NCI-H526 (cell line): ENCODE data around the gene STUB1.

Source experiments
- DNase-seq, 2 experiments: peaks; one replicate each; lab custom pipeline; 2025; lab: John Stamatoyannopoulos, UW

Gene STUB1

GRCh38 chr16:667113-667779 is 13.0 kb upstream of the STUB1 start:
- no peak for DNase-seq

- peak; percentile 68 to 92 for DNase-seq
Measured at GRCh38 chr16:667780-668518, 12.3 kb upstream of the STUB1 start, which contains the start of gene RHOT2. Gene RHOT2 (plus strand): TSS chr16:668132. CDS start chr16:668200, 68 bp downstream.

- DNase-seq = no peak
Measured at GRCh38 chr16:668519-669171, 11.6 kb upstream of the STUB1 start.

- no peak for DNase-seq
Measured at GRCh38 chr16:669666-670065, 10.5 kb upstream of the STUB1 start.

GRCh38 chr16:670485-671352 is 9.5 kb upstream of the STUB1 start:
- DNase-seq = no peak

- no peak for DNase-seq
Measured at GRCh38 chr16:671353-672131, 8.7 kb upstream of the STUB1 start.

- no peak for DNase-seq
Measured at GRCh38 chr16:672371-672770, 7.8 kb upstream of the STUB1 start.

- no peak for DNase-seq
Measured at GRCh38 chr16:672851-673250, 7.4 kb upstream of the STUB1 start.

- DNase-seq = no peak
Measured at GRCh38 chr16:673399-673991, 6.7 kb upstream of the STUB1 start.

GRCh38 chr16:674214-674881 is 5.9 kb upstream of the STUB1 start:
- no peak for DNase-seq

- no peak for DNase-seq
Measured at GRCh38 chr16:674968-675883, 5.0 kb upstream of the STUB1 start, which contains the start of gene RHBDL1. Gene RHBDL1 (plus strand): TSS chr16:675671. CDS start chr16:675791, 120 bp downstream.

GRCh38 chr16:675884-676564 is 4.2 kb upstream of the STUB1 start:
- no peak for DNase-seq

GRCh38 chr16:676565-676902 is 3.7 kb upstream of the STUB1 start:
- no peak for DNase-seq

GRCh38 chr16:676913-677312 is 3.3 kb upstream of the STUB1 start:
- DNase-seq = peak; percentile 65 to 82

GRCh38 chr16:677316-678190 is 2.7 kb upstream of the STUB1 start:
- DNase-seq = peak; percentile 65 to 88

GRCh38 chr16:678209-678857 is 1.9 kb upstream of the STUB1 start:
- DNase-seq = no peak
